Neural progenitor cell (in vitro differentiated cells): ENCODE results near the gene WDR7.

Experiments used
- EZH2 ChIP-seq: fragments of 200-600 bp; sonication (generic); IDR thresholded peaks from 2 replicates; pipeline ENCODE4 v1.6.1; 2017; ENCODE audit warnings: antibody characterized with exemption, mild to moderate bottlenecking, moderate library complexity
- EZH2phosphoT487 ChIP-seq: fragments of 200-600 bp; sonication (generic); IDR thresholded peaks from 2 replicates; pipeline ENCODE4 v1.6.1; 2017; ENCODE audit warnings: antibody characterized with exemption
- TF ChIP-seq, protein P1 (sequence below): fragments of 200-600 bp; sonication (generic); IDR thresholded peaks from 2 replicates; pipeline ENCODE4 v1.5.1; 2017; ENCODE audit warnings: antibody characterized with exemption, mild to moderate bottlenecking

DNA sequence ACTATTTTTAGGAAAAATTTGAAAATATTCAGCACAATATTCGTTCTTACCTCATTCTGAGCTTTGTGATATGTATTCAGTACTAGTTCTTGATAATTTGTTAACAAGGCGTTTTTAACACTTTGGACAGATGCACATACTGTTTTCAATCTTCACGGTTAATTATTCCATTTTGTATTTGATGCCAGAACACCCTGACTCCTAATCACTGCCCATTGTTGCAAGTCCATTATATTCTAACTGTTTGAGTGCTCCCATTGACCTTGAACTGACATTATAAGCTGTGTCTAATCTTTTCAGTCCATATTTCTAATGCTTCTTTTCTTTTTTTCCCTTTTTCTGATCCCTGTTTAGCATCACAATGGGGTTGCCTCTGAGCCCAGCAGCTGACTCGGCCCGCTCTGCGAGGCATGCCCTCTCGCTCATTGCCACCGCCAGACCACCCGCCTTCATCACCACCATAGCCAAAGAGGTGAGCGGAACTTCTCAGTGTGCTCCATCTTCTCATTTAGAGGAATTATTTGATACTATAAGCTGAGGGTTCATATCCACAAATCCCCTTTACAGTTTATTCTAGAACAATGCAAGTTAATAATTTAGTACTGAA lies 284.4 kb downstream of the WDR7 start:
- TF ChIP-seq, protein P1, sequence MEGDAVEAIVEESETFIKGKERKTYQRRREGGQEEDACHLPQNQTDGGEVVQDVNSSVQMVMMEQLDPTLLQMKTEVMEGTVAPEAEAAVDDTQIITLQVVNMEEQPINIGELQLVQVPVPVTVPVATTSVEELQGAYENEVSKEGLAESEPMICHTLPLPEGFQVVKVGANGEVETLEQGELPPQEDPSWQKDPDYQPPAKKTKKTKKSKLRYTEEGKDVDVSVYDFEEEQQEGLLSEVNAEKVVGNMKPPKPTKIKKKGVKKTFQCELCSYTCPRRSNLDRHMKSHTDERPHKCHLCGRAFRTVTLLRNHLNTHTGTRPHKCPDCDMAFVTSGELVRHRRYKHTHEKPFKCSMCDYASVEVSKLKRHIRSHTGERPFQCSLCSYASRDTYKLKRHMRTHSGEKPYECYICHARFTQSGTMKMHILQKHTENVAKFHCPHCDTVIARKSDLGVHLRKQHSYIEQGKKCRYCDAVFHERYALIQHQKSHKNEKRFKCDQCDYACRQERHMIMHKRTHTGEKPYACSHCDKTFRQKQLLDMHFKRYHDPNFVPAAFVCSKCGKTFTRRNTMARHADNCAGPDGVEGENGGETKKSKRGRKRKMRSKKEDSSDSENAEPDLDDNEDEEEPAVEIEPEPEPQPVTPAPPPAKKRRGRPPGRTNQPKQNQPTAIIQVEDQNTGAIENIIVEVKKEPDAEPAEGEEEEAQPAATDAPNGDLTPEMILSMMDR, result no peak
- TF ChIP-seq EZH2 (no peak), EZH2phosphoT487 (no peak)
